KBM-7 (cell line): ENCODE measurements around the gene SIX4.

Experiments used
- DNase-seq: peaks from one replicate; pipeline ENCODE4 v3.0.0-alpha.2; 2015
- in situ Hi-C: fragments of 300-500 bp; cut with MboI; formaldehyde crosslinking; loops from 2 replicates; pipeline ENCODE4 v1.14.3; 2020; ENCODE audit warnings: low sequenced_read_pairs, low pct_unique_long_range_greater_than_20kb, mixed read lengths

Gene SIX4

GRCh38 chr14:60723116-60723906 is 840 bp downstream of the SIX4 start:
- in situ Hi-C loops, result no loop called here

GRCh38 chr14:60722357-60723115 is 1.6 kb downstream of the SIX4 start:
- peak; percentile 53 for DNase-seq

More at GRCh38 chr14:60723116-60723906, 840 bp downstream of the SIX4 start:
- DNase-seq, result peak; percentile 56

GRCh38 chr14:60722107-60722356 is 2.1 kb downstream of the SIX4 start:
- in situ Hi-C loops, result no loop called here

More at GRCh38 chr14:60722357-60723115, 1.6 kb downstream of the SIX4 start:
- in situ Hi-C loops, result no loop called here

GRCh38 chr14:60721326-60722106 is 2.6 kb downstream of the SIX4 start:
- in situ Hi-C loops, result no loop called here
- DNase-seq, result peak; percentile 48

More at GRCh38 chr14:60722107-60722356, 2.1 kb downstream of the SIX4 start:
- DNase-seq, result peak; percentile 43

GRCh38 chr14:60720962-60721325 is 3.2 kb downstream of the SIX4 start:
- DNase-seq, result no peak
- in situ Hi-C loops, result no loop called here

GRCh38 chr14:60720391-60720790 is 3.8 kb downstream of the SIX4 start:
- in situ Hi-C loops, result no loop called here
- DNase-seq, result no peak

GRCh38 chr14:60713513-60713912 is 10.6 kb downstream of the SIX4 start:
- no peak for DNase-seq

GRCh38 chr14:60710494-60710893 is 13.7 kb downstream of the SIX4 start:
- in situ Hi-C loops, result no loop called here
- no peak for DNase-seq

More at GRCh38 chr14:60713513-60713912, 10.6 kb downstream of the SIX4 start:
- in situ Hi-C loops, result no loop called here

- in situ Hi-C loops, result no loop called here
- DNase-seq, result no peak
These were observed 16.3 kb downstream of the SIX4 start for GRCh38 chr14:60707858-60708257.

GRCh38 chr14:60705100-60705499 is 19.1 kb downstream of the SIX4 start:
- DNase-seq, result no peak
- in situ Hi-C loops, result no loop called here

- DNase-seq, result no peak
- in situ Hi-C loops, result no loop called here
These were observed 23.6 kb downstream of the SIX4 start for GRCh38 chr14:60700598-60700997.

GRCh38 chr14:60695327-60695726 is 28.8 kb downstream of the SIX4 start:
- in situ Hi-C loops, result no loop called here
- DNase-seq, result peak; percentile 38

- DNase-seq, result no peak
- in situ Hi-C loops, result no loop called here
These were observed 32.6 kb downstream of the SIX4 start for GRCh38 chr14:60691383-60692113.

- in situ Hi-C loops, result no loop called here
- DNase-seq, result no peak
These were observed 37.3 kb downstream of the SIX4 start for GRCh38 chr14:60686865-60687264.

GRCh38 chr14:60684203-60684602 is 39.9 kb downstream of the SIX4 start:
- DNase-seq, result no peak
- in situ Hi-C loops, result no loop called here

- in situ Hi-C loops, result no loop called here
- no peak for DNase-seq
These were observed 42.9 kb downstream of the SIX4 start for GRCh38 chr14:60681271-60681670.

- in situ Hi-C loops, result no loop called here
- DNase-seq, result no peak
These were observed 43.6 kb downstream of the SIX4 start for GRCh38 chr14:60680511-60680910.

- DNase-seq, result no peak
- in situ Hi-C loops, result no loop called here
These were observed 44.4 kb downstream of the SIX4 start for GRCh38 chr14:60679566-60680258.

- in situ Hi-C loops, result no loop called here
- DNase-seq, result no peak
These were observed 46.5 kb downstream of the SIX4 start for GRCh38 chr14:60677701-60678100.
